GM19193 (cell line): ENCODE results near the gene RNU5B-1.

ENCODE experiments used
- POLR2A ChIP-seq: IDR thresholded peaks from 4 replicates; pipeline ENCODE4 v1.6.1; 2011; ENCODE audit not compliant: insufficient read depth, insufficient read length; ENCODE audit errors: extremely low read depth

Gene RNU5B-1

GRCh38 chr15:65342493-65342892, 38.0 kb downstream of the RNU5B-1 start:
- TF ChIP-seq POLR2A = no peak

GRCh38 chr15:65343374-65343981, 39.0 kb downstream of the RNU5B-1 start:
- TF ChIP-seq POLR2A = no peak

GRCh38 chr15:65344214-65344913, 39.9 kb downstream of the RNU5B-1 start:
- TF ChIP-seq POLR2A = no peak

GRCh38 chr15:65344914-65345275, 40.4 kb downstream of the RNU5B-1 start:
- TF ChIP-seq POLR2A = no peak

GRCh38 chr15:65346856-65347598, 42.5 kb downstream of the RNU5B-1 start:
- no peak for TF ChIP-seq POLR2A

- no peak for TF ChIP-seq POLR2A
These were observed 44.9 kb downstream of the RNU5B-1 start for GRCh38 chr15:65349338-65349737.
